K562 (cell line): Measurements from ENCODE around the gene PPFIBP2. TPM values are rescaled to one million over a fixed set of nuclear protein-coding genes. Genes with fewer than 3 reads are reported as not detected.

ENCODE experiments used
- BHLHE40 ChIP-seq: IDR thresholded peaks from 2 replicates; pipeline ENCODE4 v1.6.1; 2011; ENCODE audit warnings: low read length, improper control_type of control experiment
- CBFA2T2 ChIP-seq: fragments of 450-650 bp; conservative IDR thresholded peaks from 2 replicates; pipeline ENCODE4 v1.6.1; 2017; ENCODE audit warnings: mild to moderate bottlenecking
- DIDO1 ChIP-seq: fragments of 450-650 bp; IDR thresholded peaks from 2 replicates; pipeline ENCODE4 v1.6.1; 2016; ENCODE audit warnings: low read depth, missing biosample characterization, missing genetic modification characterization
- HDAC6 ChIP-seq: IDR thresholded peaks from 2 replicates; pipeline ENCODE4 v1.6.1; 2012; ENCODE audit warnings: low read depth, mild to moderate bottlenecking, control low read depth, inconsistent platforms, low read length, moderate library complexity
- HOMEZ ChIP-seq: fragments of 250-450 bp; sonication (Bioruptor Pico); IDR thresholded peaks from 2 replicates; pipeline ENCODE4 v1.4.0; 2020; ENCODE audit warnings: mild to moderate bottlenecking, moderate library complexity
- HOXB6 ChIP-seq: fragments of 250-450 bp; sonication (Bioruptor Pico); IDR thresholded peaks from 2 replicates; pipeline ENCODE4 v1.5.1; 2022; ENCODE audit warnings: mild to moderate bottlenecking, borderline replicate concordance
- JUNB ChIP-seq: fragments of 450-650 bp; formaldehyde crosslinking; conservative IDR thresholded peaks from 2 replicates; pipeline ENCODE4 v1.4.0; 2020; ENCODE audit warnings: mild to moderate bottlenecking
- KHSRP ChIP-seq: fragments of 450-650 bp; IDR thresholded peaks from 2 replicates; pipeline ENCODE4 v1.6.1; 2017
- MIER1 ChIP-seq: fragments of 450-650 bp; IDR thresholded peaks from 2 replicates; pipeline ENCODE4 v1.6.1; 2016; ENCODE audit warnings: antibody characterized with exemption, mild to moderate bottlenecking, low read depth
- NFIC ChIP-seq: fragments of 450-650 bp; IDR thresholded peaks from 2 replicates; pipeline ENCODE4 v1.6.1; 2017; ENCODE audit warnings: mild to moderate bottlenecking, inconsistent platforms
- NR1H2 ChIP-seq: sonication (generic); formaldehyde crosslinking; IDR thresholded peaks from 2 replicates; pipeline ENCODE4 v1.4.0; 2020; ENCODE audit warnings: mild to moderate bottlenecking, missing genetic modification reagents
- NRF1 ChIP-seq, 2 experiments: fragments of 450-650 bp; IDR thresholded peaks in 1 of 2; conservative IDR thresholded peaks in 1 of 2; 2 replicates each; pipeline ENCODE4 v1.6.1; 2014; ENCODE audit warnings: mild to moderate bottlenecking in 2 of 2
- PTRF ChIP-seq: fragments of 450-650 bp; IDR thresholded peaks from 2 replicates; pipeline ENCODE4 v1.6.1; 2016; ENCODE audit warnings: mild to moderate bottlenecking, missing genetic modification characterization, missing compliant biosample characterization
- SIX5 ChIP-seq, 2 experiments: IDR thresholded peaks; 2 replicates each; pipeline ENCODE4 v1.6.1; 2011; ENCODE audit warnings: low read length in 2 of 2, borderline replicate concordance in 1 of 2, low read depth in 1 of 2, mild to moderate bottlenecking in 1 of 2, moderate library complexity in 1 of 2; ENCODE audit not compliant: insufficient read depth in 1 of 2
- SPI1 ChIP-seq: IDR thresholded peaks from 2 replicates; pipeline ENCODE4 v1.6.1; 2011; ENCODE audit warnings: low read depth, low read length, control low read depth, borderline replicate concordance
- ZFPM2 ChIP-seq: fragments of 250-450 bp; sonication (Bioruptor Pico); IDR thresholded peaks from 2 replicates; pipeline ENCODE4 v1.5.1; 2022; ENCODE audit warnings: mild to moderate bottlenecking
- ZNF436 ChIP-seq: fragments of 250-450, 450-650 bp; sonication (Bioruptor Pico); formaldehyde crosslinking; IDR thresholded peaks from 2 replicates; pipeline ENCODE4 v1.7.0; 2020; ENCODE audit warnings: mild to moderate bottlenecking
- polyA plus RNA-seq, 8 experiments: library from polyadenylated mRNA; depleted of rRNA in 4 of 8; stranded (reverse) in 5 of 8; unstranded in 3 of 8; fragments of >200 nt; fragmentation: Nextera tagmentation in 2 of 8; fragmentation: Illumina TruSeq in 1 of 8; extraction: Ambion mirVana in 2 of 8; extraction: Trizol in 1 of 8; gene quantifications; 2 replicates each; pipeline versions ENCODE4 v1.2.1 to v1.2.3, GENCODE V29; 2011 to 2014; ENCODE audit warnings: inconsistent platforms in 1 of 8, missing spikeins in 1 of 8
- total RNA-seq, 7 experiments: library from RNA; depleted of rRNA in 6 of 7; stranded (reverse); fragments of >200 nt in 6 of 7; fragmentation: Illumina TruSeq in 2 of 7; extraction: Trizol in 2 of 7; gene quantifications; 2 replicates each; pipeline versions ENCODE4 v1.2.1 to v1.2.3, GENCODE V29; 2011 to 2021; ENCODE audit warnings: low replicate concordance in 1 of 7
- TF ChIP-seq, protein P1 (sequence below): IDR thresholded peaks from 3 replicates; pipeline ENCODE4 v1.6.1; 2011; ENCODE audit warnings: borderline replicate concordance, mild to moderate bottlenecking, moderate library complexity; ENCODE audit not compliant: insufficient read length; ENCODE audit errors: extremely low read depth
- TF ChIP-seq, protein P2 (sequence below): fragments of 250-450 bp; sonication (Bioruptor Pico); IDR thresholded peaks from 2 replicates; pipeline ENCODE4 v1.8.0; 2021; ENCODE audit warnings: moderate library complexity, mild to moderate bottlenecking, inconsistent platforms
- TF ChIP-seq, protein P3 (sequence below): IDR thresholded peaks from 2 replicates; pipeline ENCODE4 v1.6.1; 2012; ENCODE audit warnings: low read depth, low read length, improper control_type of control experiment, borderline replicate concordance
- TF ChIP-seq, protein P4 (sequence below): fragments of 250-450 bp; sonication (Bioruptor Pico); IDR thresholded peaks from 2 replicates; pipeline ENCODE4 v1.8.0; 2022; ENCODE audit warnings: moderate library complexity, mild to moderate bottlenecking, inconsistent platforms

Gene PPFIBP2
- total and polyA plus RNA-seq, 9 of the 15 experiments (the other 6 are each of a cell fraction or from before 2014, with no cell fraction given), result 0.18 to 3.4 (median 1.2) TPM

GRCh38 chr11:7513234-7514098 lies at the start of gene PPFIBP2 (continued):
- TF ChIP-seq SPI1 (no peak), ZNF436 (CRISPR knock-in tag) (no peak), PTRF (tag) (no peak), DIDO1 (tag) (no peak), SIX5 (IDR thresholded peaks at IDR 0.05; ENCODE audit: borderline replicate concordance in 1 of 2, insufficient read depth in 1 of 2, low read depth in 1 of 2, low read length in 2 of 2) (no peak), ZFPM2 (CRISPR knock-in tag) (0 out of 2 replicates have a peak, but pooled peaks have one; percentile 16), HOMEZ (no peak), KHSRP (no peak), NRF1 (conservative IDR thresholded peaks at IDR 0.05 in 1 of 2, IDR thresholded peaks at IDR 0.05 in 1 of 2) (no peak), HDAC6 (no peak), BHLHE40 (peak; percentile 69), MIER1 (no peak), HOXB6 (CRISPR knock-in tag) (no peak), NR1H2 (CRISPR knock-in tag) (no peak), NFIC (peak; percentile 32; the same call in 1 of the 2 replicates), JUNB (CRISPR knock-in tag) (no peak), CBFA2T2 (peak; percentile 52)
- TF ChIP-seq, protein P1, sequence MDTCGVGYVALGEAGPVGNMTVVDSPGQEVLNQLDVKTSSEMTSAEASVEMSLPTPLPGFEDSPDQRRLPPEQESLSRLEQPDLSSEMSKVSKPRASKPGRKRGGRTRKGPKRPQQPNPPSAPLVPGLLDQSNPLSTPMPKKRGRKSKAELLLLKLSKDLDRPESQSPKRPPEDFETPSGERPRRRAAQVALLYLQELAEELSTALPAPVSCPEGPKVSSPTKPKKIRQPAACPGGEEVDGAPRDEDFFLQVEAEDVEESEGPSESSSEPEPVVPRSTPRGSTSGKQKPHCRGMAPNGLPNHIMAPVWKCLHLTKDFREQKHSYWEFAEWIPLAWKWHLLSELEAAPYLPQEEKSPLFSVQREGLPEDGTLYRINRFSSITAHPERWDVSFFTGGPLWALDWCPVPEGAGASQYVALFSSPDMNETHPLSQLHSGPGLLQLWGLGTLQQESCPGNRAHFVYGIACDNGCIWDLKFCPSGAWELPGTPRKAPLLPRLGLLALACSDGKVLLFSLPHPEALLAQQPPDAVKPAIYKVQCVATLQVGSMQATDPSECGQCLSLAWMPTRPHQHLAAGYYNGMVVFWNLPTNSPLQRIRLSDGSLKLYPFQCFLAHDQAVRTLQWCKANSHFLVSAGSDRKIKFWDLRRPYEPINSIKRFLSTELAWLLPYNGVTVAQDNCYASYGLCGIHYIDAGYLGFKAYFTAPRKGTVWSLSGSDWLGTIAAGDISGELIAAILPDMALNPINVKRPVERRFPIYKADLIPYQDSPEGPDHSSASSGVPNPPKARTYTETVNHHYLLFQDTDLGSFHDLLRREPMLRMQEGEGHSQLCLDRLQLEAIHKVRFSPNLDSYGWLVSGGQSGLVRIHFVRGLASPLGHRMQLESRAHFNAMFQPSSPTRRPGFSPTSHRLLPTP, result no peak
- TF ChIP-seq, protein P2, sequence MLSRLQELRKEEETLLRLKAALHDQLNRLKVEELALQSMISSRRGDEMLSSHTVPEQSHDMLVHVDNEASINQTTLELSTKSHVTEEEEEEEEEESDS (CRISPR knock-in tag), result no peak
- TF ChIP-seq, protein P3, sequence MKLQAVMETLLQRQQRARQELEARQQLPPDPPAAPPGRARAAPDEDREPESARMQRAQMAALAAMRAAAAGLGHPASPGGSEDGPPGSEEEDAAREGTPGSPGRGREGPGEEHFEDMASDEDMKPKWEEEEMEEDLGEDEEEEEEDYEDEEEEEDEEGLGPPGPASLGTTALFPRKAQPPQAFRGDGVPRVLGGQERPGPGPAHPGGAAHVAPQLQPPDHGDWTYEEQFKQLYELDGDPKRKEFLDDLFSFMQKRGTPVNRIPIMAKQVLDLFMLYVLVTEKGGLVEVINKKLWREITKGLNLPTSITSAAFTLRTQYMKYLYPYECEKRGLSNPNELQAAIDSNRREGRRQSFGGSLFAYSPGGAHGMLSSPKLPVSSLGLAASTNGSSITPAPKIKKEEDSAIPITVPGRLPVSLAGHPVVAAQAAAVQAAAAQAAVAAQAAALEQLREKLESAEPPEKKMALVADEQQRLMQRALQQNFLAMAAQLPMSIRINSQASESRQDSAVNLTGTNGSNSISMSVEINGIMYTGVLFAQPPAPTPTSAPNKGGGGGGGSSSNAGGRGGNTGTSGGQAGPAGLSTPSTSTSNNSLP, result no peak
- TF ChIP-seq, protein P4, sequence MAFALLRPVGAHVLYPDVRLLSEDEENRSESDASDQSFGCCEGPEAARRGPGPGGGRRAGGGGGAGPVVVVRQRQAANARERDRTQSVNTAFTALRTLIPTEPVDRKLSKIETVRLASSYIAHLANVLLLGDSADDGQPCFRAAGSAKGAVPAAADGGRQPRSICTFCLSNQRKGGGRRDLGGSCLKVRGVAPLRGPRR (CRISPR knock-in tag), result no peak
